Activated CD4-positive, alpha-beta T cell treated with anti-CD3 and anti-CD28 coated beads for 48 hours (primary cell): ENCODE results near the gene CABP2.
"Not testable (repeated sequence)": the region's sequence is repeated elsewhere in the genome, so short reads cannot be mapped to it uniquely, and the experiment has no call there.

Experiments
- DNase-seq: peaks from one replicate; pipeline ENCODE4 v3.0.0-alpha.2; 2020

The CABP2 gene

GRCh38 chr11:67538823-67539505, 15.7 kb upstream of the CABP2 start:
- no peak for DNase-seq

DNA sequence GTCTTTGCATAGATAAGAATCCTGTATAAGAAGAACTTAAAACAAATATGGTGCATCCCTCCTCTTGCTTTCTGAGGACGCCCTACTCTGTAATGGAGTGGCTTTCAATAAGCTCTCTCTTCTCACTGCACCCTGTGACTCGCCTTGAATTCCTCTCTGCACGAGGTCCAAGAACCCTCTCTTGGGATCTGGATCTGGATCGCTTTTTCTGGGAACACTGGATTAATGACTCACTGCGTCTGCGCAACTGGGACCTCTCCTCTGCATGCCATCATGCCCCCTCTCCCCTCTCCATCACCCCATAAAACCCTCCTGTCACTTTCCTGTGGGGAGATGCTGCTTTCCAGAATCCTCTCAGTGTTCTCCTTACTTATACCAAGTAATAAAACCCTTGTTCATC, 15.1 kb upstream of the CABP2 start:
- DNase-seq = no peak

GRCh38 chr11:67535561-67535960, 12.3 kb upstream of the CABP2 start:
- DNase-seq = no peak

- DNase-seq = no peak
These were observed 10.9 kb upstream of the CABP2 start for GRCh38 chr11:67534070-67534679.

- DNase-seq = no peak
These were observed 9.6 kb upstream of the CABP2 start for GRCh38 chr11:67532889-67533288.

DNA sequence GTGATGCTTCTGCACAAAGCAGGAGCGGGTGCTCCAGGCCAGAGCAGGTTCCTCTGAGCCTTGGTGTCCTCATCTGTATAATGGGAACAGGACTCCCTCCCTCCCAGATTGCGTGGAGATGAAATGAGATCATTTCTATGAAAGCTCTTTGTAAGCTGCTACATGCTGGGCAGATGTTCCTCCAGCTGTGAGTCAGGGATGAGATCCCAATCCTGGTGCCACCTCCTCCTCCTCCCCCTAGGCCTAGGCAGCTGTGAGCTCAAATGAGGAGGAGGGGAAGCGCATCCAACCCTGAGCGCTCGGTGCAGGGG, 7.0 kb upstream of the CABP2 start:
- no peak for DNase-seq

GRCh38 chr11:67528376-67528775, 5.1 kb upstream of the CABP2 start:
- no peak for DNase-seq

GRCh38 chr11:67525275-67525976, 2.2 kb upstream of the CABP2 start:
- DNase-seq = no peak

DNA sequence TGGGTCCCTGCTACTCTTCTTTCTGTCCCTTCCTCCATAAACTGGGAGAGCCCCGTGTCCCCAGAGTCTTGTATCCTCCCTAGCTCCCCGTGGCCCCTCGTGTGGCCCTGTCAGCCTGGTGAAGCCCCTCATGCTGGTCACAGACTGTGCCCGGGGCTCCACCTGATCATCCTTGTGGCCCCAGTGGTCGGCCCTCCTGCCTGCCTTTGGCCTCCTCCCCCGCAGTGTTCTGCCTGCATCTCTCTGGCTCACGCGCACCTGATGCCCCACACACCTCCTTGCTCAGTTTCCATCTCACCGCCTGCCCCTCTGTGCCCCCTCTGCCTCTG, 1.2 kb upstream of the CABP2 start:
- DNase-seq = no peak

DNA sequence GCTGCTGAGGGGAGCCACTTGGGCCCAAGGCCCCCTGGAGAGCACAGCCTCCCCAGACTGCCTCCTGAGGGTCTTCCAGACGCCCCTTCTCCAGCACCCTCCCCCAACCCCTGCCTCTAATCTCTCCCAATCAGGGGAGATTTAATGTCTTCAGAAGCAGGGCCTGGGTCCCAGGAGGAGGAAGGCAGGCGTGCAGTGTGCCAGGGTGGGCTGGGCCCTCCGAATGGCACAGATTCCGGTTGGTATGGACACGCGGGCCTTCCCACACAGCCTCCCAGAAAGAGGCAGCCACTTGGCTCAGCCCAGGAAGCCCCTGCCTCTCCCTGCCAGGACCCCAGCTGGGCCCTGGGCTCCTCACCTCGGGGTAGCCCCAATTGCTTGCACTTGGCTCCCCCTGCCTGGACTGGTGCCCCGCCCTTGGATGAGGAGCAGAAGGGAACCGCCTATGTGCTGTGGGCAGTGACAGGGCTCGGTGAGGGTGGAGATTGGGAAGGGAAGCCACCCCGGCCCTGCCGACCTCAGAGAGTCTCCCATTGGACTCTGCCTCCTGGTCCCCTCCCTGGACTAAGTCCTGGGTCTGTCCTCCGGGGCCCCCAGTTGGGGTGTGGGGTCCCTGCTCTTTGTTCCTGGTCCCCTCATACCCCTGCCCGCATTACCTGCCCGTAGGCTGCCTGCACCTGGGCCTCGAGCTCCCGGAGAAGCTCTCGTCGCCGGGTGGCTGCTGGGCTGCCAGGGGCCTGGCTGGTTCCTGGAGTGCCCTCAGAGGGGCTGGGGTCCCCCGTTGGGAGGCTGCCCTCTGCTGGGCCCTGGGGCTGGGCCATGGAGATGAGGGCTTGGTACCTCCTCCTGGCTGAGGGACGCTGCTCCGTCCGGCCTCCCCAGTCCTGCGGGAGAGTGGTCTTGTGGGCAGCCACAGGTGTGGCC, 572 bp upstream of the CABP2 start:
- DNase-seq = no peak

- DNase-seq = no peak
These were observed 908 bp downstream of the CABP2 start for GRCh38 chr11:67522338-67522737.

- DNase-seq = no peak
These were observed 1.3 kb downstream of the CABP2 start for GRCh38 chr11:67521924-67522323.

DNA sequence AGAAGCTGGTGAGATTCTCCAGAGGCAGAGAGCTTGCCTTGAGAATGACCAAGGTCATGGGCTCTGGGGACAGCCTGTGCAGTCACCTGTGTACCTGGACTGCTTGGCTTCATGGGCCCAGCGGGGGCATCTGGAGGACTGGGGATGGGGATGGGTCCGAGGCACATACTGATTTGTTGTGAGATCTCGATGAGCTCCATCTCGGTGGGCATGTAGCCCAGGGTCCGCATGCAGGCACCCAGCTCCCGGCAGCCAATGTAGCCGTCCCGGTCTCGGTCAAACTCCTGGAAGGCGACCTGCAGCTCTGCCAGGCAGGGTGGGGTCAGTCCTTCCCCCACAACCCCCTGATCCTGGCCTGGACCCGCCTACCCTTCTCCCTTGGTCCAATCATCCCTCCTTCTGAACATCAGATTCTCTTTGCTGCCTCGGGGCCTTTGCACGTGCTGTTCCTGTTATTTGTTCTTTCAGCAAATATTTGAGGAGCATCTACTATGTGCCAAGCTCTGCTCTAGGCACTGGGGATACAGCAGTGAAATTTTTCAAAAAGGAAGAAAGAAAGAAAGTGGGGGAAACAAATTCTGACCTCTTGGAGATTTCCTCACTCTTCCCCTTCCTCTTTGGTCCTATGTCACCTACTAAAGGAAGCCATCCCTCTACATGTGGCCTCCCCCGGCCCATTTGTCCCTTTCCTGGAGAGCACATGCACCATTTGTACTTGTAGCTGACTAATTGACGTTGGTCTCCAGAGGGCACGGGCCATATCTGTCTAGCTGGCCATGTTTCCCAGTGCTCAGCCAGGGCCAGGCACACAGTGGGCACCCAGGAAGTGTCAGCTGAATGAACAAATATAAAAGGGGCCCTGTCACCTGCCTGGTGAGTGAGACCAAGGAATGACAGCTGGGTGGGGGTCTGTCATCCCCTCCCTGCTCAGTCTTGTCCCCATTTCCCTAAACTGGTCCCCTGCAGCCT, 2.1 kb downstream of the CABP2 start:
- no peak for DNase-seq

GRCh38 chr11:67519726-67520125, 3.5 kb downstream of the CABP2 start:
- DNase-seq = no peak

GRCh38 chr11:67517784-67518552, 5.3 kb downstream of the CABP2 start:
- no peak for DNase-seq

- no peak for DNase-seq
These were observed 6.4 kb downstream of the CABP2 start for GRCh38 chr11:67516806-67517205.

DNA sequence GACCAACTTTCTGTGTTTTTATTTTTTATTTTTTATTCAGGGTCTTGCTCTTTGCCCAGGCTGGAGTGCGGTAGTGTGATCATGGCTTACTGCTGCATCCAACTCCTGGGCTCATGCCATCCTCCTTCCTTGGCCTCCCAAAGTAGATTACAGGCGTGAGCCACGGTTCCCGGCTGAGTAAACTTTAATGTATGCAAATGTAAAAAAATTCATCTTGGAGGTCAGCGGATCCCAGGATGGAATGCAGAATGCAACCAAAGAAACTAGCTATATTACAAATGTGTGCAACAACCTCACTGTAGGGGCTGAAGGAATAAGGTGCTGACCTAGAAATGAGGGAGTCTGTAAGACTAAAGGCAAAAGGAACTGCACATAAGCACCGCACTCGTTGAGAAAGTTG, 9.1 kb downstream of the CABP2 start:
- no peak for DNase-seq

GRCh38 chr11:67511558-67511957, 11.7 kb downstream of the CABP2 start:
- not testable (repeated sequence) for DNase-seq

- no peak for DNase-seq
These were observed 13.3 kb downstream of the CABP2 start for GRCh38 chr11:67510023-67510345.

GRCh38 chr11:67508486-67509121, 14.6 kb downstream of the CABP2 start:
- DNase-seq = peak; percentile 100

DNA sequence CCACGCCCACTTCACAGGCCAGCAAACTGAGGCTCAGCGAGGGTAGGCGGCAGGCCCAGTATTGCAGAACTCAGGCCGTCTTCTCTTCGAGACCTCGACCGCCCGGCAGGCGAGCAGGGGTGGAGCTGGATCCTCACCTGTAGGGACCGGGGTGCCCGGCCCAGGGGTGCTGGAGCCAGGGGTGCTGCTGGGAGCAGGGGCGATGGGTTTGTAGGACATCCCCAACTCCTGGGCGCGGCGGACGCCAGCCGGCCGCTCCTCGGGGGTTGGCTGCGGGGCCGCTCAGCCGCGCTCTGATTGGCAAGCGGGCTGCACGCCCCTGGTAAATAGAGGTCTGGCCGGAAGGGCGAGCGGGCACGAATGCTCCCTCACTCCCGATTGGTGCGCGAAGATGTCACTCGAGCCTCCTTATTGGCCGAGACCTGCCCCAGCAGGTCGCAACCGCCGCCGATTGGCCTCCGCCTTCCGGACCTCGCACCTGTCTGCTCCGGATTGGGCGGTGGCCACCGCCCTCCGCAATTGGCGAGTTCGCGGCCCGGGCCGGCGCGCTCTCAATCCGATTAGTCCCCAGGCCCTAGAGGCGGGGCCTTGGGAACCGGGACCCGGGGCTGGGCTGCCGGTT, 15.3 kb downstream of the CABP2 start, which contains the start of gene CDK2AP2:
CDK2AP2 (minus strand) TSS at position 299 of the 622 bp plus-strand sequence; CDS start at position 219, 80 bp downstream.
- peak; percentile 99 for DNase-seq
